Erythroblast (primary cell): Measurements from ENCODE around the gene TNNI3K.

ENCODE experiments used
- DNase-seq, 2 experiments: peaks; one replicate each; lab custom pipeline; 2025; lab: John Stamatoyannopoulos, UW
- GATA1 ChIP-seq: IDR thresholded peaks from 2 replicates; pipeline ENCODE4 v1.6.1; 2011; ENCODE audit warnings: low read depth, mild to moderate bottlenecking, control low read depth, low read length, moderate library complexity
- POLR2A ChIP-seq: IDR thresholded peaks from 2 replicates; pipeline ENCODE4 v1.6.1; 2011; ENCODE audit warnings: mild to moderate bottlenecking, low read length

Gene TNNI3K

GRCh38 chr1:74455390-74455789 is 220.2 kb downstream of the TNNI3K start:
- DNase-seq: no peak

GRCh38 chr1:74457253-74457652 is 222.1 kb downstream of the TNNI3K start:
- TF ChIP-seq POLR2A: no peak
- TF ChIP-seq GATA1: no peak
- no peak for DNase-seq

More at GRCh38 chr1:74455390-74455789, 220.2 kb downstream of the TNNI3K start:
- no peak for TF ChIP-seq GATA1
- TF ChIP-seq POLR2A: no peak

- no peak for TF ChIP-seq GATA1
- TF ChIP-seq POLR2A: no peak
- DNase-seq: no peak
These were observed 228.3 kb downstream of the TNNI3K start for GRCh38 chr1:74463333-74463988.

- DNase-seq: no peak
- TF ChIP-seq POLR2A (no peak), GATA1 (no peak)
These were observed 228.8 kb downstream of the TNNI3K start for GRCh38 chr1:74464037-74464436.

- DNase-seq: no peak
- TF ChIP-seq GATA1: no peak
- no peak for TF ChIP-seq POLR2A
These were observed 230.1 kb downstream of the TNNI3K start for GRCh38 chr1:74465193-74465681.

- no peak for TF ChIP-seq POLR2A
- TF ChIP-seq GATA1: no peak
- DNase-seq: no peak
These were observed 232.7 kb downstream of the TNNI3K start for GRCh38 chr1:74467786-74468377.

- DNase-seq: peak; percentile 8 to 26
- TF ChIP-seq GATA1 (no peak), POLR2A (no peak)
These were observed 233.9 kb downstream of the TNNI3K start for GRCh38 chr1:74468982-74469603.

GRCh38 chr1:74470251-74470650 is 235.1 kb downstream of the TNNI3K start:
- no peak for TF ChIP-seq POLR2A
- no peak for TF ChIP-seq GATA1

GRCh38 chr1:74470936-74471335 is 235.7 kb downstream of the TNNI3K start:
- TF ChIP-seq POLR2A (no peak), GATA1 (no peak)
- no peak for DNase-seq

More at GRCh38 chr1:74470251-74470650, 235.1 kb downstream of the TNNI3K start:
- DNase-seq: no peak

- TF ChIP-seq POLR2A (no peak), GATA1 (no peak)
- DNase-seq: no peak
These were observed 236.3 kb downstream of the TNNI3K start for GRCh38 chr1:74471470-74471869.

GRCh38 chr1:74474585-74474984 is 239.4 kb downstream of the TNNI3K start:
- TF ChIP-seq POLR2A (no peak), GATA1 (no peak)
- no peak for DNase-seq

GRCh38 chr1:74478979-74479378 is 243.8 kb downstream of the TNNI3K start:
- no peak for DNase-seq
- TF ChIP-seq GATA1 (no peak), POLR2A (no peak)

- no peak for DNase-seq
- TF ChIP-seq GATA1 (no peak), POLR2A (no peak)
These were observed 244.9 kb downstream of the TNNI3K start for GRCh38 chr1:74480068-74480467.

- no peak for TF ChIP-seq GATA1
- no peak for TF ChIP-seq POLR2A
- DNase-seq: no peak
These were observed 246.4 kb downstream of the TNNI3K start for GRCh38 chr1:74481607-74482006.
